ENCODE results near the gene CELA3A. TPM values are rescaled to one million over a fixed set of nuclear protein-coding genes. Genes with fewer than 3 reads are reported as not detected.

Gene CELA3A
- total RNA-seq, 1 donor: not detected

- Histone ChIP-seq H3K4me1 (ENCODE audit: insufficient read depth, low read length) (peaks cover 24% of the 10 kb centered on the region), H3K79me2 (ENCODE audit: insufficient read depth, low read length) (peaks cover 76% of the 10 kb centered on the region), H4K20me1 (ENCODE audit: insufficient read depth, low read length) (peaks cover 70% of the 10 kb centered on the region), H3K36me3 (ENCODE audit: insufficient read depth, low read length) (peaks cover 18% of the 10 kb centered on the region), H3K27ac (ENCODE audit: low read depth, low read length) (no peak overlapping the region), H3K4me3 (ENCODE audit: insufficient read depth, low read length) (no peak overlapping the region), H3K27me3 (ENCODE audit: insufficient read depth, low read length) (no peaks in the 10 kb centered on the region), H3K4me2 (ENCODE audit: insufficient read depth, low read length) (peak overlapping the region; percentile 43), H3K9me3 (ENCODE audit: low read depth, low read length) (no peaks in the 10 kb centered on the region), H2AFZ (ENCODE audit: low read length) (no peak overlapping the region)
- TF ChIP-seq CTCF (IDR thresholded peaks at IDR 0.05; ENCODE audit: extremely low read depth, low read depth, low read length): no peak
- DNase-seq (ENCODE audit: insufficient read length, low spot score, missing footprints): no peak
Measured at GRCh38 chr1:22055463-22055862, 54.0 kb downstream of the CELA3A start.

GRCh38 chr1:22056043-22056442, 54.6 kb downstream of the CELA3A start:
- no peak overlapping the region for H3K27ac ChIP-seq (ENCODE audit: low read depth, low read length)
- no peak overlapping the region for H3K4me3 ChIP-seq (ENCODE audit: insufficient read depth, low read length)
- H3K9me3 ChIP-seq (ENCODE audit: low read depth, low read length): no peaks in the 10 kb centered on the region
- no peak for DNase-seq (ENCODE audit: insufficient read length, low spot score, missing footprints)
- H3K79me2 ChIP-seq (ENCODE audit: insufficient read depth, low read length): peaks cover 82% of the 10 kb centered on the region
- H3K4me1 ChIP-seq (ENCODE audit: insufficient read depth, low read length): peaks cover 24% of the 10 kb centered on the region
- no peak overlapping the region for H2AFZ ChIP-seq (ENCODE audit: low read length)
- H3K4me2 ChIP-seq (ENCODE audit: insufficient read depth, low read length): no peak overlapping the region
- TF ChIP-seq CTCF (IDR thresholded peaks at IDR 0.05; ENCODE audit: extremely low read depth, low read depth, low read length): no peak
- no peaks in the 10 kb centered on the region for H3K27me3 ChIP-seq (ENCODE audit: insufficient read depth, low read length)
- peaks cover 18% of the 10 kb centered on the region for H3K36me3 ChIP-seq (ENCODE audit: insufficient read depth, low read length)
- H4K20me1 ChIP-seq (ENCODE audit: insufficient read depth, low read length): peaks cover 75% of the 10 kb centered on the region

- Histone ChIP-seq H3K27ac (ENCODE audit: low read depth, low read length) (no peak overlapping the region), H3K79me2 (ENCODE audit: insufficient read depth, low read length) (peaks cover 91% of the 10 kb centered on the region), H3K9me3 (ENCODE audit: low read depth, low read length) (no peaks in the 10 kb centered on the region), H2AFZ (ENCODE audit: low read length) (no peak overlapping the region), H3K36me3 (ENCODE audit: insufficient read depth, low read length) (peaks cover 18% of the 10 kb centered on the region), H3K4me2 (ENCODE audit: insufficient read depth, low read length) (peak overlapping the region; percentile 1), H3K4me3 (ENCODE audit: insufficient read depth, low read length) (no peak overlapping the region), H4K20me1 (ENCODE audit: insufficient read depth, low read length) (peaks cover 82% of the 10 kb centered on the region), H3K4me1 (ENCODE audit: insufficient read depth, low read length) (peaks cover 24% of the 10 kb centered on the region), H3K27me3 (ENCODE audit: insufficient read depth, low read length) (no peaks in the 10 kb centered on the region)
- TF ChIP-seq CTCF (IDR thresholded peaks at IDR 0.05; ENCODE audit: extremely low read depth, low read depth, low read length): no peak
- DNase-seq (ENCODE audit: insufficient read length, low spot score, missing footprints): no peak
Measured at GRCh38 chr1:22056936-22057335, 55.5 kb downstream of the CELA3A start.

- no peak for DNase-seq (ENCODE audit: insufficient read length, low spot score, missing footprints)
- H3K4me1 ChIP-seq (ENCODE audit: insufficient read depth, low read length): peaks cover 24% of the 10 kb centered on the region
- H4K20me1 ChIP-seq (ENCODE audit: insufficient read depth, low read length): peaks cover 91% of the 10 kb centered on the region
- no peaks in the 10 kb centered on the region for H3K27me3 ChIP-seq (ENCODE audit: insufficient read depth, low read length)
- H3K4me3 ChIP-seq (ENCODE audit: insufficient read depth, low read length): no peak overlapping the region
- no peak overlapping the region for H2AFZ ChIP-seq (ENCODE audit: low read length)
- peaks cover 96% of the 10 kb centered on the region for H3K79me2 ChIP-seq (ENCODE audit: insufficient read depth, low read length)
- no peak for TF ChIP-seq CTCF (IDR thresholded peaks at IDR 0.05; ENCODE audit: extremely low read depth, low read depth, low read length)
- H3K27ac ChIP-seq (ENCODE audit: low read depth, low read length): no peak overlapping the region
- no peaks in the 10 kb centered on the region for H3K9me3 ChIP-seq (ENCODE audit: low read depth, low read length)
- no peak overlapping the region for H3K4me2 ChIP-seq (ENCODE audit: insufficient read depth, low read length)
- peaks cover 18% of the 10 kb centered on the region for H3K36me3 ChIP-seq (ENCODE audit: insufficient read depth, low read length)
Measured at GRCh38 chr1:22057861-22058260, 56.4 kb downstream of the CELA3A start.

Small RNA genes lying within 50 kb of the gene (small RNA-seq; reads per million reads assigned to genes)
- gene RN7SL186P (not detected), gene RN7SL386P (not detected), gene RNU6-1022P (not detected), gene RNU6-776P (not detected)

Other genes with a start within 250 kb of the CELA3A start
- 50.1 and 52.5 TPM in 2 replicates for gene USP48, start 218.5 kb upstream of the CELA3A start, total RNA-seq
- not detected in 2 replicates for gene LDLRAD2, start 189.4 kb upstream of the CELA3A start, total RNA-seq
- gene HSPG2, start 64.3 kb upstream of the CELA3A start, total RNA-seq: 220 and 265 TPM in 2 replicates
- not detected in 2 replicates for gene CELA3B, start 24.6 kb upstream of the CELA3A start, total RNA-seq
- 432 and 433 TPM in 2 replicates for gene CDC42, start 51.1 kb downstream of the CELA3A start, total RNA-seq
- under 0.01 TPM in 1 of 2 replicates, not detected in the other for gene WNT4, start 141.4 kb downstream of the CELA3A start, total RNA-seq